Fibroblast of pulmonary artery (primary cell): ENCODE measurements around the gene NUP214.
"Not testable (repeated sequence)": the region's sequence is repeated elsewhere in the genome, so short reads cannot be mapped to it uniquely, and the experiment has no call there.

ENCODE experiments used
- DNase-seq: peaks from one replicate; pipeline ENCODE4 v3.0.0-alpha.2; 2010; ENCODE audit warnings: low read depth
- H3K4me3 ChIP-seq: replicated peaks from 2 replicates; pipeline ENCODE4 v1.5.1; 2011; ENCODE audit warnings: low read depth, mild to moderate bottlenecking, control low read depth, low read length, moderate library complexity
- TF ChIP-seq, protein P1 (sequence below): IDR thresholded peaks from 2 replicates; pipeline ENCODE4 v1.5.1; 2011; ENCODE audit warnings: mild to moderate bottlenecking, control low read depth, low read length, inconsistent platforms; ENCODE audit errors: missing control alignments

Gene NUP214

DNA sequence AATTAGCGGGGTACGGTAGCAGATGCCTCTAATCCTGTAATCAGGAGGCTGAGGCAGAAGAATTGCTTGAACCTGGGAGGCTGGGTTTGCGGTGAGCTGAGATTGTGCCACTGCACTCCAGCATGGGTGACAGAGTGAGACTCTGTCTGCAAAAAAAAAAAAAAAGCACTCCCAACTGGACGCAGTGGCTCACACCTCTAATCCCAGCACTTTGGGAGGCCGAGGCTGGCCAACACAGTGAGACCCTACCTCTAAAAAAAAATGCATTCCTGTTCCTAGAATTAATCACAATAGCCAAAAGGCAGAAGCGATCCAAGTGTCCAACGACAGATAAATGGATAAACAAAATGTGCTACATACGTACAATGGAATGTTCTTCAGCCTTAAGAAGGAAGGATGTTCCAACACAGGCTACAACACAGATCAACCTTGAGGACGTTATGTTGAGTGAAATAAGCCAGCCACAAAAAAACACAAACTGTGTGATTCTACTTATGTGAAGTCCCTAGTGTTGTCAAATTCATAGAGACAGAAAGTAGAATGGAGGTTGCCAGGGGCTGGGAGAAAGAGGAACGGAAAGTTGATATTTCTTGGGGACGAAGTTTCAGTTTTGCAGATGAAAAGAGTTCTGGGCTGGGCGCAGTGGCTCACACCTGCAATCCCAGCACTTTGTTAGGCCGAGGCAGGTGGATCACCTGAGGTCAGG, 137.1 kb downstream of the NUP214 start:
- TF ChIP-seq, protein P1, sequence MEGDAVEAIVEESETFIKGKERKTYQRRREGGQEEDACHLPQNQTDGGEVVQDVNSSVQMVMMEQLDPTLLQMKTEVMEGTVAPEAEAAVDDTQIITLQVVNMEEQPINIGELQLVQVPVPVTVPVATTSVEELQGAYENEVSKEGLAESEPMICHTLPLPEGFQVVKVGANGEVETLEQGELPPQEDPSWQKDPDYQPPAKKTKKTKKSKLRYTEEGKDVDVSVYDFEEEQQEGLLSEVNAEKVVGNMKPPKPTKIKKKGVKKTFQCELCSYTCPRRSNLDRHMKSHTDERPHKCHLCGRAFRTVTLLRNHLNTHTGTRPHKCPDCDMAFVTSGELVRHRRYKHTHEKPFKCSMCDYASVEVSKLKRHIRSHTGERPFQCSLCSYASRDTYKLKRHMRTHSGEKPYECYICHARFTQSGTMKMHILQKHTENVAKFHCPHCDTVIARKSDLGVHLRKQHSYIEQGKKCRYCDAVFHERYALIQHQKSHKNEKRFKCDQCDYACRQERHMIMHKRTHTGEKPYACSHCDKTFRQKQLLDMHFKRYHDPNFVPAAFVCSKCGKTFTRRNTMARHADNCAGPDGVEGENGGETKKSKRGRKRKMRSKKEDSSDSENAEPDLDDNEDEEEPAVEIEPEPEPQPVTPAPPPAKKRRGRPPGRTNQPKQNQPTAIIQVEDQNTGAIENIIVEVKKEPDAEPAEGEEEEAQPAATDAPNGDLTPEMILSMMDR = no peak
- no peak overlapping the region for H3K4me3 ChIP-seq
- DNase-seq = no peak

DNA sequence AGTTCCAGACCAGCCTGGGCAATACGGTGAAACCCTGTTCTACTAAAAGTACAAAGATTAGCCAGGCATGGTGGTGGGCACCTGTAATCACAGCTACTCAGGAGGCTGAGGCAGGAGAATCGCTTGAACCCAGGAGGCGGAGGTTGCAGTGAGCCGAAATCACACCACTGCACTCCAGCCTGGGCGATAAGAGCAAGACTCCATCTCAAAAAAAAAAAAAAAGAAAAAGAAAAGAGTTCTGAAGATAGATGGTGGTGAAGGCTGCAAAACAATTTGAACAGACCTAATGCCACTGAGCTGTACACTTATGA, 137.6 kb downstream of the NUP214 start:
- not testable (repeated sequence) for DNase-seq, H3K4me3 ChIP-seq

DNA sequence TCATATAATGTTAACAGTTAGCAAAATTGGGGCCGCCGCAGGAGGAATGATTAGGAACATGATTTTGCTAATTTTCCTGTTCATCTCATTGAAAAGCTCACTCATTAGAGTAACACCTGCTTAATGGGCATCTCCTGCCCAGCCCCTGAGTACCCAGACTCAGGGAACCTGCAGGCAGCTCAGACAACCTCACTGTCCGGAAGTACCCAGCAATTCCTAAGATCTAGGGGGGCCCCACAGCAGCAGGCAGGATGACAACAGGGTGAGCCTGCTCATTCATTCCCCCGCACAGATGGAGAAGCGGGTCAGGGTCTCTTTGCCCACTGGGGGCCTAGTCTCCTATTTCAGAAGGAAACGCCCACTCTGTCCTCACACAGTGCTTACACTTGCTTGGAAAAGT, 138.3 kb downstream of the NUP214 start:
- TF ChIP-seq, protein P1 = no peak
- H3K4me3 ChIP-seq = no peak overlapping the region
- DNase-seq = no peak

DNA sequence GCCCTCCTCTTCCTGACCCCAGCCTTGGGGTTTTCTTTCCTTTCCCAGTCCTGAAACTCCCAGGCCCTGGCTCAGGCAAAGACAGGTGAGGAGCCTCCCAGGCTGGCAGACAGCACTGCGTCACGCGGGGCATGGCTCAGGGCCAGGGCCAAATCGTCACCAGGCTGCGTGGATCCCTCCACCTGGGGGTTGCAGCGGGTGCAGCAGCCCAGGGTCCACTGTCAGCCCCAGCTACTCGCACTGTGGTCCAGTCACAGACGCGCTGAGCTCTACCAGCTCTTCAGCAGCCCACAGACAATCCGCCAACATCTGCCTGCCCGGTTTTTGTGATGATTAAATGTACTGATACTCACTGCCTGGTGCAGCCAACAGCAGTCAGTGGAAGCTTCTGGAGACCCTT, 138.8 kb downstream of the NUP214 start:
- no peak for DNase-seq
- H3K4me3 ChIP-seq = no peak overlapping the region
- TF ChIP-seq, protein P1 = no peak

DNA sequence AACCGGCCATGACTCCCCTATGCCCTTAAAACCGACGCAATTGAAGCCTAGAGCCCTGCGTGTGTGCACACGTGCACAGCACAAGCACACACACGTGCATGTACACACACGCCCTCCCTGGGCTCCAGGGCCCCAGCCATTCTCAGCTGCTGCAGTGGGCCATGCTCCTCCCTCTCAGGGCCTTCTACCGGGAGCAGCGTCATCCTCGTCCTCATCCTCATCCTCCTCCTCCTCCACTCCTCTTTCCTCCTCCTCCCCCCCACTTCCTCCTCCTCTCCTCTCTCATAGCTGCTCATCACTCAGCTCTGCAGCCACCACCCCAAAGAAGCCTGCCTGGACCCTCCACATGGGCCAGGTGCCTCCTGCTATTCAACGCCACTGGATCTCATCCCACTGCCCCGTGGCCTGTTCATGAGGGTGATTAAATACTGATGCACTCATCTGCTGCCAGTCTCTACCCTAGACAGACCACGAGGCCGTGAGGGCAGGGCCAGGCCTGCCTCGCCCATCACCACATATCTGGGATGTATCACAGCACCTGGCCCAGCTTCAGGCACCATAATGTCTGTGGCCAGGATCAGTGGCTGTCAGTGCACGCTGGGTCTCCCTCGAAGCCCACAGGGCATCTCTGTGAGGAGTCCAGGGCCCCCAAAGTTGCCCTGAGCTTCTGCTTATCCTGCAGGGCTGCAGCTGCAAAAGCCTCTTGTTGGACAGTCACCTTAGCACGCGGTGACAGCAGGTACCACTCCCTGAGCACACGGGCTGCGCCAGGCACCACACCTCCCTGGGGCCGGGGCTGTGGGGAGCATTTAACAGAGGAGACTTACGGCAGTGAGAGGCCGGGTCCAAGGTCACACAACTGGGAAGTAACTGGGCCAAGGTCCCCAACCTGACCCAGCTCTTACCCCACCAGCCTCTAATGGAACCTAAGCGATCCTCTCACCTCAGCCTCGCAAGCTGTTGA, 141.2 kb downstream of the NUP214 start:
- DNase-seq = no peak
- TF ChIP-seq, protein P1 = no peak
- H3K4me3 ChIP-seq = no peak overlapping the region

DNA sequence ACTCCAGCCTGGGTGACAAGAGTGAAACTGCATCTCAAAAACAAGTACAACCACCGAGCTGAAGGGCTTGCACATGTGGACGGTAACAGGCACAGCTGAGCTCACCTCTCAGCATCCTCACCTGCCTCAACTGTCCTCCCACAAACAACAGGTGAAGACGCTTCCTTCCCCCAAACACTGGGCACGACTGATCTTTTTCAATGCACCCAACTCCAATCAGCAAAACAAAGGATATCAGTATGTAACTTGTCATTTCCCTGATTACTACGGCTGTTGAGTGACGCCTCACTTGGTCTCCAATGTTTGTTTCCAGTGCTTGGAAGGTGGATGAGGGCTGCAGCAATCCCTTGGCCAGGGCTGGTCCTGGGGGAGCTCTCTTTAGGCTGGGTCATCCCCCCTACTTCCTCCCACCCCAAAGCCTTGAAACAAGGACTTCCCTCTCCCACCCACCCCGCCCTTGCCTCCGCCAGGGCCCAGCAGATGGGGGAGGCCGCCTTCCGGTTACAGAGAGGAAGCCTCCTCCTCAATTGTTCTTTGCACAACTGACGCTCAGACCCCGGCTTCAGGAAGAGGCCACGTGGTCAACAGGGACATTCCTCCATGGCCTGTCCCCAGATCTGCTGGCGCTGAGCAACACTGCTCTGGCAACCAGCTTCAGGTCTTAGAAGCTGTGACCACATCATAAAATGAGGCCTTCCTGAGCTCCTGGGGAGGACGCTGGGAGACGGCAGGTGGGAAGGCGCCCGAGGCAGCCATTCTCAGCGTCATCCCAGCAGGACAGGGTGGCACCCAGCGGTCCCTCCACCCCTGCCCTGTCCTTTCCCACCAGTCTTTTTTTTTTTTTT, 145.0 kb downstream of the NUP214 start:
- no peak overlapping the region for H3K4me3 ChIP-seq
- TF ChIP-seq, protein P1 = no peak
- DNase-seq = peak; percentile 44

DNA sequence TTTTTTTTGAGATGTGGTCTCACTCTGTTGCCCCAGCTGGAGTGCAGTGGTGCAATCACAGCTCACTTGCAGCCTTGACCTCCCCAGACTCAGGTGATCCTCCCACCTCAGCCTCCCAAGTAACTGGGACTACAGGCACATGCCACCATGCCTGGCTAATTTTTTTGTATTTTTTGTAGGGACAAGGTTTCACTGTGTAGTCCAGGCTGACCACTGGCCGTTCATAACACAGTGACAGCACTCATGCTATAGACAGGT, 145.6 kb downstream of the NUP214 start:
- DNase-seq, H3K4me3 ChIP-seq: not testable (repeated sequence)
